Measurements from ENCODE around the gene SLC16A7. TPM values are rescaled to one million over a fixed set of nuclear protein-coding genes. Genes with fewer than 3 reads are reported as not detected.

The SLC16A7 gene
- total and polyA plus RNA-seq, 10 of the 15 experiments (the other 5 are each of a cell fraction or from before 2014, with no cell fraction given), result 1.5 to 12.9 (median 6.7) TPM

- TF ChIP-seq HDGF (IDR thresholded peaks at IDR 0.05), result no peak
These were observed at the start of gene SLC16A7 (continued) for GRCh38 chr12:59595883-59596540.

GRCh38 chr12:59548930-59549329 is 46.9 kb upstream of the SLC16A7 start:
- DNase-seq (ENCODE audit: low read depth, low spot score) (no peak), FAIRE-seq (no peak), ATAC-seq (no peak)
- Histone ChIP-seq H3K4me3 (no peak overlapping the region), H2AFZ (ENCODE audit: control insufficient read depth, low read depth, low read length) (no peak overlapping the region), H3K27me3 (replicated peaks in 1 of 2; ENCODE audit: control insufficient read depth in 2 of 2, insufficient read depth in 2 of 2, low read length in 1 of 2) (no peaks in the 10 kb centered on the region), H3K4me2 (ENCODE audit: control insufficient read depth, insufficient read depth) (no peak overlapping the region), H3K9ac (ENCODE audit: control insufficient read depth, insufficient read depth, low read length) (no peak overlapping the region), H3K27ac (ENCODE audit: control insufficient read depth, insufficient read depth) (no peak overlapping the region), H3K4me1 (ENCODE audit: control insufficient read depth, insufficient read depth, low read length) (no peaks in the 10 kb centered on the region), H3K79me2 (ENCODE audit: control insufficient read depth, insufficient read depth, low read length) (no peaks in the 10 kb centered on the region), H4K20me1 (ENCODE audit: control insufficient read depth, insufficient read depth) (no peaks in the 10 kb centered on the region), H3K36me3 (ENCODE audit: control insufficient read depth in 2 of 2, insufficient read depth in 2 of 2, low read length in 1 of 2) (no peaks in the 10 kb centered on the region), H3K9me3 (replicated peaks; ENCODE audit: control insufficient read depth, insufficient read depth, low read length) (no peaks in the 10 kb centered on the region)
- in situ Hi-C loops (cut with MboI) (no loop called here), intact Hi-C loops (cut with micrococcal nuclease; ENCODE audit: unreplicated experiment) (no loop called here)
- POLR2A ChIA-PET, result no interaction called here
- RAD21 ChIA-PET (ENCODE audit: unreplicated experiment), result no interaction called here
- BruUV-seq (replicated peaks), result no TSS peak
- TF ChIP-seq RAD21 (IDR thresholded peaks at IDR 0.05; ENCODE audit: insufficient read depth, low read depth, low read length) (no peak), CHD4 (IDR thresholded peaks at IDR 0.05) (no peak), ATF3 (IDR thresholded peaks at IDR 0.05; ENCODE audit: borderline replicate concordance, extremely low read depth, low read depth, low read length) (no peak), EP300 (IDR thresholded peaks at IDR 0.05; ENCODE audit: borderline replicate concordance in 1 of 2, control insufficient read depth in 1 of 2, low read depth in 2 of 2, low read length in 2 of 2) (no peak), YY1 (IDR thresholded peaks at IDR 0.05; ENCODE audit: low read depth, low read length) (no peak), ZNF207 (IDR thresholded peaks at IDR 0.05; ENCODE audit: borderline replicate concordance) (no peak), SMARCA5 (IDR thresholded peaks at IDR 0.05) (no peak), POLR2AphosphoS5 (IDR thresholded peaks at IDR 0.05; ENCODE audit: low read length) (no peak), ZSCAN29 (IDR thresholded peaks at IDR 0.05) (no peak), MTA3 (IDR thresholded peaks at IDR 0.05; ENCODE audit: borderline replicate concordance, low read length) (no peak), SREBF2 (IDR thresholded peaks at IDR 0.05; ENCODE audit: low read length) (no peak), PBX3 (IDR thresholded peaks at IDR 0.05; ENCODE audit: insufficient replicate concordance, low read depth, low read length) (no peak), ASH2L (IDR thresholded peaks at IDR 0.05; ENCODE audit: borderline replicate concordance, low read depth) (no peak), KDM1A (IDR thresholded peaks at IDR 0.05; ENCODE audit: borderline replicate concordance) (no peak)
- CTCF ChIA-PET, result no interaction called here
- SMC1A ChIA-PET (ENCODE audit: uncharacterized antibody, unreplicated experiment), result no interaction called here
- WGBS (ENCODE audit: insufficient coverage, insufficient replicate concordance, low lambda C conversion rate, missing lambda C conversion rate), result 13% methylated on average over 3 of the region's 3 CpGs
